ENCODE results near the gene RTP5. TPM values are rescaled to one million over a fixed set of nuclear protein-coding genes. Genes with fewer than 3 reads are reported as not detected.

The RTP5 gene
- total and polyA plus RNA-seq, 2 of the 8 experiments (the other 6 are each of a cell fraction or from before 2014, with no cell fraction given): not detected

DNA sequence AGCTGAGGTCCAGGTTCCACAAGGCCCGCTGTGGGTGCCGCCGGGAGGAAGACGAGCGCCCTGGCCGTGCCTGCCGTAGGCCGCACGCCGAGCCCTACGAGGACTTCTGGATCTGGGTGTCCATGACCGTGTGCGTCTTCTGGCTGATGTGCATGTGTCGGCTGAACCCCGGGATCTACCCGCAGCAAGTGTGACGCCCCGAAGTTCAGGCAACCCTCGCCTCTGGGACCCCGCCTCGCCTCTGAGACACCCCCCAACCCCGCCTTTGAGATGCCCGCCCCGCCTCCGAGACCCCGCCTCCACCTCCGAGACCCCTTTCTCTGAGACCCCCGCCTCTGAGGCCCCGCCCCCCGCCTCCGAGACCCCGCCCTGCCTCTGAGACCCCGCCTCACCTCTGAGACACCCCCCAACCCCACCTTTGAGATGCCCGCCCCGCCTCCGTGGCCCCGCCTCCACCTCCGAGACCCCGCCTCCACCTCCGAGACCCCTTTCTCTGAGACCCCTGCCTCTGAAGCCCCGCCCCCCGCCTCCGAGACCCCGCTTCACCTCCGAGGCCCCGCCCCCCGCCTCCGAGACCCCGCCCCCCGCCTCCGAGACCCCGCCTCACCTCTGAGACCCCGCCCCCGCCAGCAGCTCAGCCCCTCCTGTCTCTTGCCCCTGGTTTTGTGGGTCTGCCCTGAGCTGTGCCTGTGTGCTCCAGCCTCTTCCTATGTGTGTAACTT, 3.7 kb downstream of the RTP5 start:
- Histone ChIP-seq H3K23me2 (ENCODE audit: low read depth, low read length) (no peaks in the 10 kb centered on the region), H2AFZ (ENCODE audit: low read length) (no peak overlapping the region), H3K14ac (ENCODE audit: insufficient read length) (no peak overlapping the region), H2BK15ac (ENCODE audit: low read length) (no peak overlapping the region), H2BK20ac (ENCODE audit: low read length) (no peak overlapping the region), H3K4me3 (ENCODE audit: extremely low read depth in 1 of 4, insufficient read depth in 2 of 4, low read depth in 3 of 4, low read length in 4 of 4) (no peak overlapping the region), H3K4ac (replicated peaks; ENCODE audit: insufficient read length, low read depth, low read length) (no peak overlapping the region), H2AK5ac (ENCODE audit: low read depth, low read length) (no peak overlapping the region), H4K8ac (ENCODE audit: extremely low read depth, insufficient read depth, low read length) (no peak overlapping the region), H4K20me1 (replicated peaks in 1 of 2; ENCODE audit: control insufficient read depth in 1 of 2, insufficient read depth in 2 of 2, low read length in 2 of 2) (no peaks in the 10 kb centered on the region), H2BK120ac (replicated peaks; ENCODE audit: low read depth, low read length) (no peak overlapping the region), H3K79me2 (ENCODE audit: control insufficient read depth in 1 of 2, insufficient read depth in 2 of 2, low read length in 2 of 2) (no peaks in the 10 kb centered on the region), H3K56ac (replicated peaks; ENCODE audit: insufficient read length, low read depth, low read length) (no peak overlapping the region), H3K36me3 (ENCODE audit: control insufficient read depth in 2 of 4, insufficient read depth in 4 of 4, low read length in 3 of 4) (no peaks in the 10 kb centered on the region), H3K79me1 (ENCODE audit: low read depth, low read length) (no peaks in the 10 kb centered on the region), H3K27ac (ENCODE audit: low read depth, low read length) (no peak overlapping the region), H4K91ac (replicated peaks; ENCODE audit: insufficient read length, low read length) (no peak overlapping the region), H3K4me2 (ENCODE audit: insufficient read depth in 1 of 2, low read depth in 2 of 2, low read length in 2 of 2) (no peak overlapping the region), H3K9me3 (ENCODE audit: insufficient read depth in 2 of 2, low read depth in 1 of 2, low read length in 1 of 2) (peaks cover 7 to 18% of the 10 kb centered on the region in 2 experiments; a peak in 3 of 4 replicates), H3K27me3 (replicated peaks in 1 of 4; ENCODE audit: control insufficient read depth in 3 of 4, extremely low read depth in 1 of 4, insufficient read depth in 3 of 4, low read length in 3 of 4) (no peaks in the 10 kb centered on the region), H2BK5ac (ENCODE audit: low read depth, low read length) (no peak overlapping the region), H3K9ac (replicated peaks in 1 of 4; ENCODE audit: extremely low read depth in 1 of 4, low read depth in 3 of 4, low read length in 3 of 4) (no peak overlapping the region), H2BK12ac (ENCODE audit: low read depth, low read length) (no peak overlapping the region), H4K5ac (ENCODE audit: insufficient read length, low read depth, low read length) (no peak overlapping the region), H3K18ac (ENCODE audit: extremely low read depth, low read length) (no peak overlapping the region), H3K23ac (ENCODE audit: insufficient read length) (no peak overlapping the region), H3K4me1 (replicated peaks in 1 of 4; ENCODE audit: control insufficient read depth in 3 of 4, insufficient read depth in 4 of 4, low read length in 3 of 4) (no peaks in the 10 kb centered on the region; a peak in 1 of 7 replicates)
- CTCF ChIA-PET (ENCODE audit: partially characterized antibody): interaction anchor here (1.3 kb wide), 1 partner anchor 141 kb away, joined by 3 read pairs; no protein-coding TSS in a partner anchor
- FAIRE-seq: no peak
- TF ChIP-seq POU5F1 (IDR thresholded peaks at IDR 0.05; ENCODE audit: low read depth, low read length): no peak
- no peak for TF ChIP-seq RNF2 (IDR thresholded peaks at IDR 0.05; ENCODE audit: borderline replicate concordance, low read depth, low read length, missing control alignments, poor library complexity, severe bottlenecking)
- TF ChIP-seq JUN (IDR thresholded peaks at IDR 0.05; ENCODE audit: low read depth, low read length): no peak
- TF ChIP-seq, protein P1, sequence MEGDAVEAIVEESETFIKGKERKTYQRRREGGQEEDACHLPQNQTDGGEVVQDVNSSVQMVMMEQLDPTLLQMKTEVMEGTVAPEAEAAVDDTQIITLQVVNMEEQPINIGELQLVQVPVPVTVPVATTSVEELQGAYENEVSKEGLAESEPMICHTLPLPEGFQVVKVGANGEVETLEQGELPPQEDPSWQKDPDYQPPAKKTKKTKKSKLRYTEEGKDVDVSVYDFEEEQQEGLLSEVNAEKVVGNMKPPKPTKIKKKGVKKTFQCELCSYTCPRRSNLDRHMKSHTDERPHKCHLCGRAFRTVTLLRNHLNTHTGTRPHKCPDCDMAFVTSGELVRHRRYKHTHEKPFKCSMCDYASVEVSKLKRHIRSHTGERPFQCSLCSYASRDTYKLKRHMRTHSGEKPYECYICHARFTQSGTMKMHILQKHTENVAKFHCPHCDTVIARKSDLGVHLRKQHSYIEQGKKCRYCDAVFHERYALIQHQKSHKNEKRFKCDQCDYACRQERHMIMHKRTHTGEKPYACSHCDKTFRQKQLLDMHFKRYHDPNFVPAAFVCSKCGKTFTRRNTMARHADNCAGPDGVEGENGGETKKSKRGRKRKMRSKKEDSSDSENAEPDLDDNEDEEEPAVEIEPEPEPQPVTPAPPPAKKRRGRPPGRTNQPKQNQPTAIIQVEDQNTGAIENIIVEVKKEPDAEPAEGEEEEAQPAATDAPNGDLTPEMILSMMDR (IDR thresholded peaks at IDR 0.05; ENCODE audit: control extremely low read depth in 1 of 3, insufficient read depth in 1 of 3, low read depth in 1 of 3, low read length in 3 of 3): no peak
- 100% methylated on average over 1 of the region's 54 CpGs; no CpG with 5 or more reads in 1 of the 2 experiments for WGBS, 2 experiments (ENCODE audit: extremely low coverage in 1 of 2, insufficient coverage in 1 of 2, insufficient read length in 1 of 2, insufficient replicate concordance in 2 of 2, low coverage in 1 of 2, low lambda C conversion rate in 2 of 2, missing lambda C conversion rate in 1 of 2)
- POLR2A ChIA-PET (ENCODE audit: partially characterized antibody): interaction anchor here (0.7 kb wide), 1 partner anchor 172 kb away, joined by 4 read pairs; the partner anchor contains the start of gene ING5
- DNase-seq (ENCODE audit: low read depth in 1 of 2, low spot score in 2 of 2): no peak
